GM21447 (cell line): Measurements from ENCODE around the gene CD320.
A peak's percentile ranks its signal among the peaks of the same experiment; 100 is the strongest.
"Not testable (repeated sequence)": the region's sequence is repeated elsewhere in the genome, so short reads cannot be mapped to it uniquely, and the experiment has no call there.

Experiments
- ATAC-seq: cut with Tn5 transposase; IDR thresholded peaks from one replicate; pipeline ENCODE4 v1.9.1; 2021; ENCODE audit not compliant: unreplicated experiment

CD320 gene

GRCh38 chr19:8333767-8334457, 25.8 kb upstream of the CD320 start:
- no peak for ATAC-seq

GRCh38 chr19:8332976-8333766, 25.0 kb upstream of the CD320 start:
- no peak for ATAC-seq

- no peak for ATAC-seq
These were observed 23.2 kb upstream of the CD320 start for GRCh38 chr19:8331263-8331845.

GRCh38 chr19:8329996-8330395, 21.8 kb upstream of the CD320 start:
- no peak for ATAC-seq

- ATAC-seq, result no peak
These were observed 17.3 kb upstream of the CD320 start for GRCh38 chr19:8325454-8325853.

- ATAC-seq, result no peak
These were observed 16.3 kb upstream of the CD320 start for GRCh38 chr19:8324186-8325050.

- no peak for ATAC-seq
These were observed 15.6 kb upstream of the CD320 start for GRCh38 chr19:8323781-8324185.

GRCh38 chr19:8322638-8322997, 14.5 kb upstream of the CD320 start:
- no peak for ATAC-seq

- no peak for ATAC-seq
These were observed 14.0 kb upstream of the CD320 start for GRCh38 chr19:8321986-8322637.

- ATAC-seq, result peak; percentile 72
These were observed 13.2 kb upstream of the CD320 start, which contains the start of the genes NDUFA7 and RPS28 for GRCh38 chr19:8321067-8321985. Gene NDUFA7 (minus strand): TSS chr19:8321375. CDS start chr19:8321358, 17 bp downstream. Gene RPS28 (plus strand): TSS chr19:8321496. CDS start chr19:8321531, 35 bp downstream.

GRCh38 chr19:8320564-8321066, 12.5 kb upstream of the CD320 start:
- ATAC-seq, result peak; percentile 17

GRCh38 chr19:8319807-8320520, 11.8 kb upstream of the CD320 start:
- ATAC-seq, result no peak

- not testable (repeated sequence) for ATAC-seq
These were observed 10.7 kb upstream of the CD320 start for GRCh38 chr19:8318835-8319234.

- no peak for ATAC-seq
These were observed 8.4 kb upstream of the CD320 start for GRCh38 chr19:8316351-8317125.

GRCh38 chr19:8314981-8315640, 7.0 kb upstream of the CD320 start:
- not testable (repeated sequence) for ATAC-seq

- no peak for ATAC-seq
These were observed 3.5 kb upstream of the CD320 start for GRCh38 chr19:8311461-8312260.
